GM21825 (cell line): ENCODE measurements around the gene RASGRP1.
"Not testable (repeated sequence)": the region's sequence is repeated elsewhere in the genome, so short reads cannot be mapped to it uniquely, and the experiment has no call there.

Experiments
- ATAC-seq: cut with Tn5 transposase; IDR thresholded peaks from one replicate; pipeline ENCODE4 v1.9.1; 2021; ENCODE audit warnings: mild to moderate bottlenecking, moderate library complexity; ENCODE audit not compliant: unreplicated experiment

RASGRP1 gene

DNA sequence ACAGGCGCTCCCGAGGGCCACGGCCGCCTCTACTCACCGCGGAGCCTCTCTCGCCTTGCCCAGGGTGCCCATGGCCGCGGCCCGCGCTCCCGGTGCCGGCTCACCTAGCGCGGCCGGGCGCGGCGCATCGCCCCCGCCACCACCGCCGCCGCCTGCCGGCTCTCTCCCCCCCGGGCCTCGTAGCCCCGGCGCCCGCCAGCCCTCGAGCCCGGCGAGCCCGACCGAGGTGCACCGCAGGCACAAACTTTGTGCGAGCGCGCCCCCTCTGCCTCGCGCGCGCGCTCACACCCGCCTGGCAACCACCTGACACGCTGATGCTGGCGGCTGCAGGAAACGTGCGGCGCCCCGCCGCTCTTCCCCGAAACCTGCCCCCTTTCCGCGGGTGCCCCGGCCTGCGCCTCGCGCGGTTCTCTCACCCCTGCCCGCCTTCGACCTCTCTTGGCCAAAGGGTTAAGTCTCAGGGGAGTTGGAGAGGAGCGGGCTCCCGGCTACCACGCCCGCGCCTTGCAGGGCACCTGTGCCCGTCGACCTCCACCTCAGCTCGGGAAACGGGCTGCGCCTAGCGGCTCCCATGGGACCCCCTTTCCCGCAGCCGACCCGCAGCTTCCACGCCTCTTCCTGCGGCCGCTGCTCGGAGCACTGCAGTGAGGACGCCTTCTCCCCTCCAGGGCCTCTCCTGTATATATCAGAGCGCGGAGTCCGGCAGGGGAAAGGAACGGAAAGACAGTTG, at the start of gene RASGRP1:
TSS of gene RASGRP1 (minus strand) at position 258 of the 730 bp plus-strand sequence. CDS start at position 72, 186 bp downstream.
- ATAC-seq: peak; percentile 70

DNA sequence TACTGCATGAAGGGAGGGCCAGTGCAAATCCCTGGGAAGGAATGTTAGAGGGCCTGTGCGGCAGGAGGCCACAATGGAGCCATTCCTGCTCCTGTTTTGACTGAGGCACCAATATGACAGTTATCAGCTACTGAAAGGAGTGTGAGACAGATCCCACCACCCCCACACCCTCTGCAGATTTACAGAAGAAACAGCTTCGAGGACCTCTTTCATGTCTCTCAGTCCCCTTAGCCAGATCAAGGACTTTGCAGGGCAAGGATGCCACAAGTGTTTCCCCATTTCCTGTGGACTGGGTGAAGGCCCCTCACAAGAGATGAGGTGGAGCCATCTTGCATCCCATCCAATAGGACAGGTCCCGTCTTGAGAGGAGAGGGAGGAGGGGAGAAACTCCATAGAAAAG, 48.5 kb upstream of the RASGRP1 start:
- no peak for ATAC-seq

- ATAC-seq: no peak
Observed at GRCh38 chr15:38612159-38612863, 47.7 kb upstream of the RASGRP1 start.

- ATAC-seq: no peak
Observed at GRCh38 chr15:38611228-38611627, 46.6 kb upstream of the RASGRP1 start.

DNA sequence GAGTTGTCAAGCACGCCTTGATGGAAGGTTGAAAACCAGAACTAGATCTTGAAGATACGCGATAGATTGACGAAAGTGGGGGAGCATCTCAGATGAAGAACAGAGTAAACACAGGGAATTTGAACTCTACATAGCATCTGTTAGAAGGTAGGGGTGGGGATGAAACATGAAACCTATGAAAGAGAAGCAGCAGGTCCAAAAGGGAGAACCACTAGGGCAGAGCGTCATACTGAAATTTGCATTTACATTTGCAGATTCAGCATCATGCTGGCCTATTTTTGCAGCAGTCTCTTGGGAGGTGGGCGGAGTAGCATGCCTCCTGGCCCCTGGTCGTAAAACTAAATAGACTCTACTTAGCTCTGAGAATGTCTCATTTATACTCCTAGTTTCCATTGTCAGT, 46.1 kb upstream of the RASGRP1 start:
- no peak for ATAC-seq

GRCh38 chr15:38609097-38609738, 44.6 kb upstream of the RASGRP1 start:
- ATAC-seq: no peak

GRCh38 chr15:38608682-38609081, 44.1 kb upstream of the RASGRP1 start:
- ATAC-seq: no peak

- no peak for ATAC-seq
Observed at GRCh38 chr15:38605744-38606143, 41.1 kb upstream of the RASGRP1 start.

DNA sequence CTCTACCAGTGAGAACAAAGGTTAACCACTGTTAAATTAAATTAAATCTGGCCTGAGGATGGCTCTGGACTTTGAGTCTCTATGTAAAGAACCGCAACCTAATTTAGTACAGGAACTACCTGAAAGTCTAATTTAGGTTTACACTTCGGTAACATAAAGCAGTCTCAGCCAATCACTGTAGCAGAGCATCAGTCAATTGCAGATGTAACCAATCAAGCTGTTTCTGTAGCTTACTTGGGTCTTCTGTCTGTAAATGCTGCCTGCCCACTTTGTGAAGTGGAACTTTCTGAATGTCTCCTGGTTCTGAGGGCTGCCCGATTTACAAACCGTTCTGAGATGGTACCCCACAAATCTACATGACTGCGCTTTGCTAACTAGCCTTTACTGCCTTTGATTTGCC, 39.1 kb upstream of the RASGRP1 start:
- ATAC-seq: no peak

GRCh38 chr15:38602910-38603670, 38.5 kb upstream of the RASGRP1 start:
- ATAC-seq: no peak

DNA sequence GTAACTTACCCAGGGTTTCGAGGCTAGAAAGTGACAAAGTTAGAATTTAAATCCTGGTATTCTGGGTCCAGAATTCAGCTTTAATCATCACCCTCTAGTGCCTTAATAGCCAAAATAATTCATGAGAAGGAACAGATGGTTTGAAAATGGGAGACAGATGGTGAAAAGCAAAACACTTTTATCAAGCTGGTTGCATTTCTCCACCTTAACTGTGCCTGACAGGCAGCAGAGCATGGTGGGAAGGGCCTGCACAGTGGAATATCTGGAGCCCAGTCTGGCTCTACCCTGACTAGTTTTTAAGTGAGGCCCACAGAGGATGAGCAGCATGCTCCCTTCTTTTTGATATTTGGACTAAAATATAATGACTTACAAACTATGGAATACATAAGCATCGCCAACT, 35.6 kb upstream of the RASGRP1 start:
- no peak for ATAC-seq

DNA sequence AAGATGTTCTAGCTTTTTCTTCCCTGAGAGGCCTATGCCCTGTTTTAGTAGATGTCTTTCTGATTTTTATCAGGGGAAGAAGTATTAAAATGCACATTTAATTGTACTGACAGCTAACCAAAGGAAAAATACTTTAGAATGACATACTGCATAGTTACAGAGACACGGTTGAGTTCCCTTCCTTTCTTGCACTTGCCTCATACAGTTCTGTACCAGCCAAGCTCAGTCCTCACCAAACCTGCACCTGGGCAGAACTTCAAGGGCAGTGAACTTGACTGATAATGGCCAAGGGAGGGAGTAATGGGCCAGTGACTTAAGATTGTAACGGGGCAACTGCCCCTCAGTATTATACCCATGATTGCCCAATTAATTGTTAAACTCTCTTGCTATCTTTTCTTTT, 34.1 kb upstream of the RASGRP1 start:
- ATAC-seq: no peak

GRCh38 chr15:38597219-38597800, 32.7 kb upstream of the RASGRP1 start:
- no peak for ATAC-seq

- ATAC-seq: no peak
Observed at GRCh38 chr15:38593524-38593923, 28.9 kb upstream of the RASGRP1 start.

DNA sequence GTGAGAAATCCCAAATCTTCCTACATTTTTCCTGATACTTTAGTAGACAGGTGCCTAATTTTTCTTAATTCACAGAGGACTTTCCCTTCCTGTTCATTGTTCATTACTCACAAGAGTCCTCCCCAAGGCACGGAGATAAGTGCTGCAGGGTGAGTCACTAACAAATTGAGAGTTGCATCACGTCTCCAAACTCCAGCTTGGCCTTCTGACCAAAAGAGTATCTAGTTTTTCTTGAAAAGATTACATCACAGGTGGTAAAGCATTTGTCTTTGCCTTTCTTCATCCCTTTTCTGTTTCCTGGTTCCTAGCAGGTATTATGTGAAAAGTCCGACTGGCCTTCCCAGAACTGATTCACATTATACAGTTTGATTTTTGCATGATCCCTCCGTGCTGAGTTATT, 24.9 kb upstream of the RASGRP1 start:
- ATAC-seq: no peak

DNA sequence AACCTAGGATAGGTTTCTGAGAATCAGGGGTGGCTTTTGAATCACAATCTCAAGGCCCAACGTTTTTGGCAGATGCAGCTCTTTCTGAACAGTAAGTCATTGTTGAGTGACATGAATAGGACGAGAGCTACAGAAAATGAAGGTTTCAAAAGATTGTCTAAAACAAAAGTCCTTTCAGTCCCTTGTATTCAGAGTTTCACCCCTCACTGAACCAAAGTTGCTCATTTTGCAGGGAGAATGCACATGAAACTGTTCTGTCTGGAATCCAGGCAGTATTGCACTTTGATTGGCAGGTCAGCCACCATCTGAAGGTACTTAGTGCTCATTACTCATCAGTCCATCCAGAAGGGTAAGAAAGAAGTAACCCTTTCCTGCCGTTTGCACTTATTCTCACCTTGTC, 24.1 kb upstream of the RASGRP1 start:
- ATAC-seq: no peak

DNA sequence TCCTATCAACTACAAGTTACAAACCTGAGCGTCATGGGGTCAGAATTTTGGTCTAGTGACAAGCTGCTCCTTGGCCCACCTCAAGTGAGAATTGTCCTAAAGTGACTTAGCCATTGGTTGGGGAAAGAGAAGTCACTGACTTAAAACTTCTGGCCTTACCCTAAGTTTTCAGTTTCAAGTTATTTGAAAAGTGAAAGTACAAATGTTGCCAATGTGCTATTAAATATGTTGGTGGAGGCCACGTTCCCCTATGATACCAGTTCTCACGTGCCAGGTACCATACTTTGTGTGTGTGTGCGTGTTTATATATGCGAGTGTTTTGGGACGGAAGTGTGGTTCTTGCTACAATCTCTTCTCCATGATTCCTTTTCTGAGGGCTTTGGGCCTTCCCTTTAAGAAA, 22.6 kb upstream of the RASGRP1 start:
- no peak for ATAC-seq

- ATAC-seq: not testable (repeated sequence)
Observed at GRCh38 chr15:38586005-38586404, 21.4 kb upstream of the RASGRP1 start.

- ATAC-seq: no peak
Observed at GRCh38 chr15:38578626-38579025, 14.0 kb upstream of the RASGRP1 start.

DNA sequence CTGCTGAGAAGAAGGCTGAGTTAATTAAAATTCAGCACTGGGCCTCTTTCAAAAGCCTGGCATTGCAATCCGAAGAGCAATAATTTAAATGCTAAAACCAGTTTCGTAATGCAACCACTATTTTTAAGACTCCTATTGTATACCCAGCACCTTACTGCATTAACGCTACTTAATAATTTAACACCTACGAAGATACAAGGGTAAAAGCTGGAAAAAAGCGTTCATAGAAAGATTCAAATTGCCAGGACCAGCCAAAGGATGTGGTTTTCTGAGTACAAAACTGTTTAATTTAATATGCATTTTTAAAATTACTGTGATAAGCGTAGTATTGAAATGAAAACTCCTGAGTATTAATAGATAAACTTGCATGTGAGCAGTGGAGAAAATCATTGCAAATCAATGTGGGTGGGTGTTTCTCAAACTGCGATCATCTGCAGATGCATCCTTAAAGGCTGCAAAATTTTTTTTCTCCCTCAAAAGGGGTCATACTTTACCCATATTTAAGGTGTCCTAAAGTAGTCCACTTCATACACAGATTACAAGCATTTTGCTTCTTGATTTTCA, 12.9 kb upstream of the RASGRP1 start:
- ATAC-seq: no peak

GRCh38 chr15:38576837-38577236, 12.2 kb upstream of the RASGRP1 start:
- ATAC-seq: no peak
